Epithelial cell of proximal tubule (primary cell): ENCODE measurements around the gene GIGYF2. TPM values are rescaled to one million over a fixed set of nuclear protein-coding genes. Genes with fewer than 3 reads are reported as not detected.

Experiments used
- DNase-seq: peaks from one replicate; pipeline ENCODE4 v3.0.0-alpha.2; 2011; ENCODE audit warnings: low read depth
- H3K4me3 ChIP-seq: 2 replicates; pipeline ENCODE4 v1.5.1; 2011; ENCODE audit warnings: low read depth, mild to moderate bottlenecking, low read length
- CTCF ChIP-seq: conservative IDR thresholded peaks from 2 replicates; pipeline ENCODE4 v1.5.1; 2012; ENCODE audit warnings: low read depth, mild to moderate bottlenecking, low read length
- total RNA-seq: library from RNA; depleted of rRNA; stranded (reverse); fragments of >200 nt; gene quantifications from 2 replicates; pipeline ENCODE4 v1.2.3, GENCODE V29; 2015

The GIGYF2 gene
- total RNA-seq, 1 donor from 2014 or later: 24.0 TPM

- no peak for TF ChIP-seq CTCF
- no peak overlapping the region for H3K4me3 ChIP-seq
- DNase-seq: no peak
These were observed 189.5 kb downstream of the GIGYF2 start for GRCh38 chr2:232886632-232887031.

GRCh38 chr2:232887171-232887850 is 190.2 kb downstream of the GIGYF2 start:
- peak; percentile 25 for TF ChIP-seq CTCF
- no peak overlapping the region for H3K4me3 ChIP-seq
- no peak for DNase-seq

GRCh38 chr2:232888099-232888836 is 191.1 kb downstream of the GIGYF2 start:
- DNase-seq: no peak
- no peak for TF ChIP-seq CTCF
- no peak overlapping the region for H3K4me3 ChIP-seq

- no peak for DNase-seq
- no peak for TF ChIP-seq CTCF
- no peak overlapping the region for H3K4me3 ChIP-seq
These were observed 191.9 kb downstream of the GIGYF2 start for GRCh38 chr2:232888839-232889529.

- TF ChIP-seq CTCF: no peak
- no peak for DNase-seq
- H3K4me3 ChIP-seq: no peak overlapping the region
These were observed 192.8 kb downstream of the GIGYF2 start for GRCh38 chr2:232889876-232890401.

- no peak for TF ChIP-seq CTCF
- no peak for DNase-seq
- H3K4me3 ChIP-seq: no peak overlapping the region
These were observed 193.4 kb downstream of the GIGYF2 start for GRCh38 chr2:232890536-232890895.
